Liver (tissue), 3 donors: ENCODE results near the gene HGFAC.

Experiments used
- GABPA ChIP-seq, 2 donors: IDR thresholded peaks in 1 of 2; conservative IDR thresholded peaks in 1 of 2; 2 replicates each; pipeline ENCODE4 v1.6.1; 2016; ENCODE audit warnings: antibody characterized with exemption in 2 of 2, mild to moderate bottlenecking in 1 of 2, moderate library complexity in 1 of 2
- RAD21 ChIP-seq, 2 donors: IDR thresholded peaks; 2 replicates each; pipeline ENCODE4 v1.6.1; 2016; ENCODE audit warnings: antibody characterized with exemption in 2 of 2, mild to moderate bottlenecking in 2 of 2
- REST ChIP-seq: IDR thresholded peaks from 2 replicates; pipeline ENCODE4 v1.6.1; 2016; ENCODE audit warnings: antibody characterized with exemption, mild to moderate bottlenecking
- SP1 ChIP-seq: IDR thresholded peaks from 2 replicates; pipeline ENCODE4 v1.6.1; 2018; ENCODE audit warnings: antibody characterized with exemption, mild to moderate bottlenecking
- TAF1 ChIP-seq: conservative IDR thresholded peaks from 2 replicates; pipeline ENCODE4 v1.6.1; 2016; ENCODE audit warnings: antibody characterized with exemption, mild to moderate bottlenecking
- YY1 ChIP-seq: IDR thresholded peaks from 2 replicates; pipeline ENCODE4 v1.6.1; 2016; ENCODE audit warnings: antibody characterized with exemption, mild to moderate bottlenecking
- TF ChIP-seq, protein P1 (sequence below): fragments of 150-350 bp; IDR thresholded peaks from 2 replicates; pipeline ENCODE4 v1.5.1; 2017; ENCODE audit warnings: improper control_type of control experiment, low read depth, low read length; ENCODE audit not compliant: missing input control
- TF ChIP-seq, protein P2 (sequence below): IDR thresholded peaks from 2 replicates; pipeline ENCODE4 v1.6.1; 2016; ENCODE audit warnings: antibody characterized with exemption
- TF ChIP-seq, protein P3 (sequence below): IDR thresholded peaks from 2 replicates; pipeline ENCODE4 v1.6.1; 2016; ENCODE audit warnings: antibody characterized with exemption
- TF ChIP-seq, protein P4 (sequence below): IDR thresholded peaks from 2 replicates; pipeline ENCODE4 v1.6.1; 2016; ENCODE audit warnings: antibody characterized with exemption
- donor health status: healthy.
- donor health status: healthy.

DNA sequence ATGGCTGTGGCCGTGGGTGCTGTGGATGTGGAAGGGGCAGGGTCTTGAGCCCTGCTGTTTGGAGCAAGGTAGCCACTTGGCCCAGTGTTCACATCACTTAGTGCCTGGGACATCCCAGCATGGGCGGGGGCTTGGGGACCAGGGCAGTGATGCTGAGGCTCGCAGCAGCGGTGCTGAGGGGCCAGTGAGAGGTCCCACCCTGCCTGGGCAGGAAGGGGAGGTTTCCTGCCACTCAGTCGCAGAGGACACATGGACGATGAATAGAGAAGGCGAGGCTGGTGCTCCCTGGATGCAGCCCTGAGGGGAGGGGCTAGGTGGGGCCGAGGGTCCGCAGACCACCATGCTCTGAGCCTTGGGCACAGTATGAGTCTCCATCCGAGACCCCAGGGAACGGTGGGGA, 47.1 kb downstream of the HGFAC start:
- TF ChIP-seq, protein P1, sequence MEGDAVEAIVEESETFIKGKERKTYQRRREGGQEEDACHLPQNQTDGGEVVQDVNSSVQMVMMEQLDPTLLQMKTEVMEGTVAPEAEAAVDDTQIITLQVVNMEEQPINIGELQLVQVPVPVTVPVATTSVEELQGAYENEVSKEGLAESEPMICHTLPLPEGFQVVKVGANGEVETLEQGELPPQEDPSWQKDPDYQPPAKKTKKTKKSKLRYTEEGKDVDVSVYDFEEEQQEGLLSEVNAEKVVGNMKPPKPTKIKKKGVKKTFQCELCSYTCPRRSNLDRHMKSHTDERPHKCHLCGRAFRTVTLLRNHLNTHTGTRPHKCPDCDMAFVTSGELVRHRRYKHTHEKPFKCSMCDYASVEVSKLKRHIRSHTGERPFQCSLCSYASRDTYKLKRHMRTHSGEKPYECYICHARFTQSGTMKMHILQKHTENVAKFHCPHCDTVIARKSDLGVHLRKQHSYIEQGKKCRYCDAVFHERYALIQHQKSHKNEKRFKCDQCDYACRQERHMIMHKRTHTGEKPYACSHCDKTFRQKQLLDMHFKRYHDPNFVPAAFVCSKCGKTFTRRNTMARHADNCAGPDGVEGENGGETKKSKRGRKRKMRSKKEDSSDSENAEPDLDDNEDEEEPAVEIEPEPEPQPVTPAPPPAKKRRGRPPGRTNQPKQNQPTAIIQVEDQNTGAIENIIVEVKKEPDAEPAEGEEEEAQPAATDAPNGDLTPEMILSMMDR, result no peak
- no peak for TF ChIP-seq GABPA (IDR thresholded peaks at IDR 0.05 in 1 of 2, conservative IDR thresholded peaks at IDR 0.05 in 1 of 2)
- TF ChIP-seq, protein P2, sequence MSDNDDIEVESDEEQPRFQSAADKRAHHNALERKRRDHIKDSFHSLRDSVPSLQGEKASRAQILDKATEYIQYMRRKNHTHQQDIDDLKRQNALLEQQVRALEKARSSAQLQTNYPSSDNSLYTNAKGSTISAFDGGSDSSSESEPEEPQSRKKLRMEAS, result no peak
- no peak for TF ChIP-seq SP1
- no peak for TF ChIP-seq RAD21 (IDR thresholded peaks at IDR 0.05)
- no peak for TF ChIP-seq TAF1
- TF ChIP-seq YY1, result no peak
- TF ChIP-seq, protein P3, sequence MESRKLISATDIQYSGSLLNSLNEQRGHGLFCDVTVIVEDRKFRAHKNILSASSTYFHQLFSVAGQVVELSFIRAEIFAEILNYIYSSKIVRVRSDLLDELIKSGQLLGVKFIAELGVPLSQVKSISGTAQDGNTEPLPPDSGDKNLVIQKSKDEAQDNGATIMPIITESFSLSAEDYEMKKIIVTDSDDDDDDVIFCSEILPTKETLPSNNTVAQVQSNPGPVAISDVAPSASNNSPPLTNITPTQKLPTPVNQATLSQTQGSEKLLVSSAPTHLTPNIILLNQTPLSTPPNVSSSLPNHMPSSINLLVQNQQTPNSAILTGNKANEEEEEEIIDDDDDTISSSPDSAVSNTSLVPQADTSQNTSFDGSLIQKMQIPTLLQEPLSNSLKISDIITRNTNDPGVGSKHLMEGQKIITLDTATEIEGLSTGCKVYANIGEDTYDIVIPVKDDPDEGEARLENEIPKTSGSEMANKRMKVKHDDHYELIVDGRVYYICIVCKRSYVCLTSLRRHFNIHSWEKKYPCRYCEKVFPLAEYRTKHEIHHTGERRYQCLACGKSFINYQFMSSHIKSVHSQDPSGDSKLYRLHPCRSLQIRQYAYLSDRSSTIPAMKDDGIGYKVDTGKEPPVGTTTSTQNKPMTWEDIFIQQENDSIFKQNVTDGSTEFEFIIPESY, result no peak
- no peak for TF ChIP-seq REST
- TF ChIP-seq, protein P4, sequence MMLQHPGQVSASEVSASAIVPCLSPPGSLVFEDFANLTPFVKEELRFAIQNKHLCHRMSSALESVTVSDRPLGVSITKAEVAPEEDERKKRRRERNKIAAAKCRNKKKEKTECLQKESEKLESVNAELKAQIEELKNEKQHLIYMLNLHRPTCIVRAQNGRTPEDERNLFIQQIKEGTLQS, result no peak
